ENCODE measurements around the gene CDC27.

DNA sequence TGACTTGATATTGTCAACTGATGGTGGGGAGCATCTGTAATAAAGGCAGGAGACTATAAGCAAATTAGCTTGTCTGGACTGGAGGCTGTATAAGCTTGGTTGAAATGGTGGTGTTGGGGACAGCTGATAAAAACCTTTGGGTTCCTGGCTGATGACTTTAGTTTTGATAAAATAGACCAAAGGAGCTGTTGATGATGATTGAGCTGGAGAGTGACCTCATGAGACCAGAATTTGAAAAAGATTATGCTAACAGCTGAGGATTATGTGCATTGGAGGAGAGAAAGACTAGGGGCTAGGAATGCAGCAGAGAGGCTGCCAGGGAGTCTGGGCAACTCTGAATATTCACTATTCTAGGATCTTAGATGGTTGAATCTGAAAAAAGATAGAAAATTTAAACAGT, 8.7 kb upstream of the CDC27 start:
- TF ChIP-seq EP300 (IDR thresholded peaks at IDR 0.05) = no peak
- no peak for TF ChIP-seq CTCF (IDR thresholded peaks at IDR 0.05)
- no peak for TF ChIP-seq POLR2A (IDR thresholded peaks at IDR 0.05)

Data from tibial nerve (tissue), 4 donors.